Mononuclear cell (primary cell): Measurements from ENCODE around the gene ATP1A4. TPM values are rescaled to one million over a fixed set of nuclear protein-coding genes. Genes with fewer than 3 reads are reported as not detected.

Experiments
- H3K27me3 ChIP-seq: 2 replicates; pipeline ENCODE4 v1.6.0; 2011; ENCODE audit warnings: low read length, control low read depth; ENCODE audit not compliant: insufficient read depth
- H3K4me1 ChIP-seq: 2 replicates; pipeline ENCODE4 v1.5.1; 2011; ENCODE audit warnings: mild to moderate bottlenecking, low read length, control low read depth; ENCODE audit not compliant: insufficient read depth
- H3K4me3 ChIP-seq: 2 replicates; pipeline ENCODE4 v1.5.1; 2011; ENCODE audit warnings: mild to moderate bottlenecking, low read length, moderate library complexity
- H3K9me3 ChIP-seq: 2 replicates; pipeline ENCODE4 v1.5.1; 2011; ENCODE audit warnings: low read depth, mild to moderate bottlenecking, control low read depth, low read length
- total RNA-seq: library from RNA; depleted of rRNA; stranded (reverse); fragments of >200 nt; gene quantifications from one replicate; pipeline ENCODE4 v1.2.3, GENCODE V29; 2012

The ATP1A4 gene
- total RNA-seq, 1 donor = under 0.01 TPM

GRCh38 chr1:160227561-160227960 is 76.2 kb downstream of the ATP1A4 start:
- Histone ChIP-seq H3K9me3 (no peaks in the 10 kb centered on the region), H3K4me1 (no peaks in the 10 kb centered on the region), H3K4me3 (no peak overlapping the region)

GRCh38 chr1:160228431-160228830 is 77.0 kb downstream of the ATP1A4 start:
- Histone ChIP-seq H3K4me3 (no peak overlapping the region), H3K9me3 (no peaks in the 10 kb centered on the region), H3K4me1 (no peaks in the 10 kb centered on the region), H3K27me3 (no peaks in the 10 kb centered on the region)

More at GRCh38 chr1:160227561-160227960, 76.2 kb downstream of the ATP1A4 start:
- H3K27me3 ChIP-seq = no peaks in the 10 kb centered on the region

DNA sequence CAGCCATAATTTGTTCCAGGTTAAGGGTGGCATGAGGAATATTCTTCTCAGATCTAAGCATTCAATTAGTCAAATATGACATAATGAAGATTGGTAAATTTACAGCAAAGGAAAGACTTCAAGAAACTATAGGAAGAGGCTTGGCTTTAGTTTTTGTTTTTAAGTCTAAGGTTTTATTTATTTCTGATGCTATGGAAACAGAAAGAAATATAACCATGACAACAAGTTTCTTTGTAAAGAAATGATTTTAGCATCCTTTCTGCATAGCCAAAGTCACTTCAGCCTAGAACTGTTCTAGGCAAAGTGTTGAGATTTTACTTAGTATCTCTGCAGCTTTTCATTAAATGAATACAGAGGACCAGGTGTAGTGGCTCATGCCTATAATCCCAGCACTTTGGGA is 81.5 kb downstream of the ATP1A4 start:
- Histone ChIP-seq H3K27me3 (no peaks in the 10 kb centered on the region), H3K4me1 (no peaks in the 10 kb centered on the region), H3K4me3 (no peak overlapping the region), H3K9me3 (no peaks in the 10 kb centered on the region)

Other genes starting within 250 kb of the ATP1A4 start
- gene TAGLN2, start 226.1 kb upstream of the ATP1A4 start, total RNA-seq = 397 TPM
- gene IGSF9, start 206.0 kb upstream of the ATP1A4 start, total RNA-seq = not detected
- 0.63 TPM for gene SLAMF9, start 197.4 kb upstream of the ATP1A4 start, total RNA-seq
- 1.6 TPM for gene PIGM, start 119.6 kb upstream of the ATP1A4 start, total RNA-seq
- gene KCNJ10, start 81.4 kb upstream of the ATP1A4 start, total RNA-seq = not detected
- gene KCNJ9, start 70.1 kb upstream of the ATP1A4 start, total RNA-seq = not detected
- gene IGSF8, start 53.0 kb upstream of the ATP1A4 start, total RNA-seq = 12.9 TPM
- 0.10 TPM for gene ATP1A2, start 35.8 kb upstream of the ATP1A4 start, total RNA-seq
- gene CASQ1, start 39.0 kb downstream of the ATP1A4 start, total RNA-seq = not detected
- 40.9 TPM for gene PEA15, start 53.8 kb downstream of the ATP1A4 start, total RNA-seq
- 115 TPM for gene DCAF8, start 110.9 kb downstream of the ATP1A4 start, total RNA-seq
- gene PEX19, start 133.5 kb downstream of the ATP1A4 start, total RNA-seq = 36.2 TPM
- gene COPA, start 191.6 kb downstream of the ATP1A4 start, total RNA-seq = 89.4 TPM
- gene NCSTN, start 191.8 kb downstream of the ATP1A4 start, total RNA-seq = 54.5 TPM
- gene NHLH1, start 215.5 kb downstream of the ATP1A4 start, total RNA-seq = not detected
- gene VANGL2, start 249.0 kb downstream of the ATP1A4 start, total RNA-seq = under 0.01 TPM